Fibroblast of villous mesenchyme (primary cell): ENCODE results near the gene CCPG1. TPM values are rescaled to one million over a fixed set of nuclear protein-coding genes. Genes with fewer than 3 reads are reported as not detected.

Source experiments
- DNase-seq: peaks from one replicate; pipeline ENCODE4 v3.0.0-alpha.2; 2010; ENCODE audit warnings: low read depth
- H3K4me3 ChIP-seq: 2 replicates; pipeline ENCODE4 v1.5.1; 2011; ENCODE audit warnings: low read depth, mild to moderate bottlenecking, low read length
- total RNA-seq: library from RNA; depleted of rRNA; stranded (reverse); fragments of >200 nt; gene quantifications from 2 replicates; pipeline ENCODE4 v1.2.3, GENCODE V29; 2012
- TF ChIP-seq, protein P1 (sequence below): IDR thresholded peaks from 2 replicates; pipeline ENCODE4 v1.5.1; 2012; ENCODE audit warnings: low read depth, mild to moderate bottlenecking, low read length; ENCODE audit not compliant: insufficient read depth

Gene CCPG1
- total RNA-seq, 1 donor = 42.3 TPM

DNA sequence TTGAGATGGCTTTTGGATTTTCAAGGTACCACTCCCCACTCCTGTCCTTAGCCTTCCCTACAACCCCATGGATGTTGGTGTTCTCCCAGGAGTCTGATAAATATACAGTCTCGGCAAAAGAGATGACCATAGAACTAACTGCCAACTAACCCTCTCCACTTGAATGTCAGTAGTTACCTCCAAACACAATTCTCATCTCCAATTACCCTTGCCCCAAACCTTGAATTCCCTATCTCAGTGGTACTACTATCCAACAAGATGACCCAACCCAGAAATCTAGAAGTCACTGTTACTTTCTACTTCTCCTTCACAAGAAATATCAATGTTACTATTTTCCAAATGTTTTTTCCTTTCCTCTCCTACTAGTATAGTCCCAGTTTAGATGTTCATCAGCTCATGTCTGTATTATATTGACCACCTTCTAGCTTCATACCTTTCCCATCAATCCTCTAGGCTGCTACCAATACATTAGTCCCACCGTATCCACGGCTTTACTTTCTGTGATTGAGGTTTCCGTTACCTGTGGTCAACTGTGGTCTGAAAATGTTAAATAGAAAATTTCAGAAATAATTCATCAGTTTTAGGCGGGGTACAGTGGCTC lies 51.1 kb downstream of the CCPG1 start:
- DNase-seq = no peak
- H3K4me3 ChIP-seq = no peak overlapping the region
- TF ChIP-seq, protein P1, sequence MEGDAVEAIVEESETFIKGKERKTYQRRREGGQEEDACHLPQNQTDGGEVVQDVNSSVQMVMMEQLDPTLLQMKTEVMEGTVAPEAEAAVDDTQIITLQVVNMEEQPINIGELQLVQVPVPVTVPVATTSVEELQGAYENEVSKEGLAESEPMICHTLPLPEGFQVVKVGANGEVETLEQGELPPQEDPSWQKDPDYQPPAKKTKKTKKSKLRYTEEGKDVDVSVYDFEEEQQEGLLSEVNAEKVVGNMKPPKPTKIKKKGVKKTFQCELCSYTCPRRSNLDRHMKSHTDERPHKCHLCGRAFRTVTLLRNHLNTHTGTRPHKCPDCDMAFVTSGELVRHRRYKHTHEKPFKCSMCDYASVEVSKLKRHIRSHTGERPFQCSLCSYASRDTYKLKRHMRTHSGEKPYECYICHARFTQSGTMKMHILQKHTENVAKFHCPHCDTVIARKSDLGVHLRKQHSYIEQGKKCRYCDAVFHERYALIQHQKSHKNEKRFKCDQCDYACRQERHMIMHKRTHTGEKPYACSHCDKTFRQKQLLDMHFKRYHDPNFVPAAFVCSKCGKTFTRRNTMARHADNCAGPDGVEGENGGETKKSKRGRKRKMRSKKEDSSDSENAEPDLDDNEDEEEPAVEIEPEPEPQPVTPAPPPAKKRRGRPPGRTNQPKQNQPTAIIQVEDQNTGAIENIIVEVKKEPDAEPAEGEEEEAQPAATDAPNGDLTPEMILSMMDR = no peak

DNA sequence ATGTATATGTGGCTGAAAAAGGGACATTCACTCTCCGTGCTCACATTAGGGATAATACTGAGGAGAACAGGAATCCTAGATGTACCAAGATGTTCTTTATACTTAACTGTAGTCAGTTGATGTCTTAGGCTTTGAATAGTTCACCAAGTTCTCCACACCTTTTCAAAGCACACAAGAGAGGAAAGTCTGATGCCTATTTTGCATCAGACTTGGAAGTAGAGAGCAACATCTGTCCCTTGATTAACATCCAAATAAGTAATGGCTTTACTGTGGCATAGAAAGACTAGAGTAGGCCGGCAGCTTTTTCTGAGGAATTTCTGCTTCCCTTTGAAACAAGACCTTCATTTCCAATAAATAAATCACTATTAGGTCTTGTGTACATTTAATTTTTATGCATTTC lies 55.1 kb downstream of the CCPG1 start:
- DNase-seq = no peak
- TF ChIP-seq, protein P1 = no peak
- no peak overlapping the region for H3K4me3 ChIP-seq

DNA sequence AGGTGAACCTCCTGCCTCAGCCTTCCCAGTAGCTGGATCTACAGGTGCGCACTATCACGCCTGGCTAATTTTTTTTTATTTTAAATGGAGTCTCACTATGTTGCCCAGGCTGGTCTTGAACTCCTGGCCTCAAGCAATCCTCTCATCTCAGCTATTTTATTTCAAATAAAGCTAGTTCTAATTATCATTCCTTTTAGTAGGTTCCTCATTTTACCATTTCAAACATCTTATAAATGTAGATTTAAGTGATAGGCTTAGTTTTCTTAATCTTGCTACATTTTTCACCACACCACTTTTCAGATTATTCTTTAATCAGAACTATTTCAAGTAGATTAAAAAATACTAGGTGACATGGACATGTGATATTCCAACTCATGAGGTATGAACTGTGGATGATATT lies 58.9 kb downstream of the CCPG1 start:
- TF ChIP-seq, protein P1 = no peak
- no peak overlapping the region for H3K4me3 ChIP-seq
- no peak for DNase-seq

DNA sequence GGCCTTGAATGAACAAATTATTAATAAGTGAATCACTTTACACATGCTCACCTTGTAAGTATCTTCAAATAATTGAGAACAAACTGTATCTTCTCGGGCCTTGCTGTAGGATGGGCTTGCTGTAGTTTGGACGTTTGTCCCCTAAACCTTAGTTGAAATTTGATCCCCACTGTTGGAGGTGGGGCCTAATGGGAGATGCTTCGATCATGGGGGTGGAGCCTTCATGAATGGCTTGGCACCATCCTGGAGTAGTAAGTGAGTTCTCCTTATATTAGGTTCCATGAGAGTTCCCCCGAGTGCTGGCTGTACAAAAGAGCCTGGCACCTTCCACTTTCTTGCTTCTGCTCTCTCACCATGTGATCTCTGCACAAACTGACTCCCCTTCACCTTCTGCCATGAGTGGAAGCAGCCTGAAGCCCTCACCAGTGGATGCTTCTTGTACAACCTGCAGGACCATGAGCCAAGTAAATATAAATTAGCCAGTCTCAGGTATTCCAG lies 59.8 kb downstream of the CCPG1 start:
- TF ChIP-seq, protein P1 = no peak
- no peak overlapping the region for H3K4me3 ChIP-seq
- DNase-seq = no peak

DNA sequence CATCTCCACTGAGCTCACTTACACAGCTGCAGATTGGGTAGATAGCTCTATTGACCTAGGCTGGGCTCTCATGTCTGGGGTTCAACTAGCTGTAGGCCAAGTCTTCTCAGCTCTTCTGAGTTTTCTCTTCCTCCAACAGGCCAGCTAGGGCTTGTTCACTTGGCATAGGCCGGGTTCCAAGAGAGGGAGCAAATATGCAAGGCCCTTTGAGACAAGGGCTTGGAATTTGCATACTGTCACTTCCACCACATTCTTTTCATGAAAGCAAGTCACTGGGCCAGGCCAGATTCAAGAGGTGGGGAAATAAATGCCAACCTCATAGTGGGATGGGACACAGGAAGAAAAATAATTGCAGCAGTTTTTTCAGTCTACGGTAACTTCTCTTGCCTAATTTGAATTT lies 64.0 kb downstream of the CCPG1 start:
- TF ChIP-seq, protein P1 = no peak
- DNase-seq = no peak
- no peak overlapping the region for H3K4me3 ChIP-seq

DNA sequence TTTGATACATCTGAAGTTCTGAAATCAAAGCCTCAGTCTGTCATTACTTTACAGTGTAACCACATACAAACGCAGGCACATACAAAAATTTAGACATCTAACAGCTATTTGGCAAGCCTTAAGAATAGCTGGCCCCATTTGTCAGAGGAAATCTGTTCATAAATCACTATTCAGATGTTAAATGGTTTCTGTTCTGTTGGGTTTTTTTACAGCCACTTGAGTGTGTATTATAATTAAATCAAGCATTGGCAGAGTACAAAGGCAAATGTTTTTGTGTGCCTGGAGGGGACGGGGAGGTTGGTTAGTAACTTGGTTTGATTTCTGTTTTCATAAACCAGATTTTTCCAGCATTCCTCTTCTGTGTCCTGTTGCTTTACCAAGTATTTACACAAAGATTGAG lies 65.0 kb downstream of the CCPG1 start:
- TF ChIP-seq, protein P1 = no peak
- no peak for DNase-seq
- H3K4me3 ChIP-seq = no peak overlapping the region

DNA sequence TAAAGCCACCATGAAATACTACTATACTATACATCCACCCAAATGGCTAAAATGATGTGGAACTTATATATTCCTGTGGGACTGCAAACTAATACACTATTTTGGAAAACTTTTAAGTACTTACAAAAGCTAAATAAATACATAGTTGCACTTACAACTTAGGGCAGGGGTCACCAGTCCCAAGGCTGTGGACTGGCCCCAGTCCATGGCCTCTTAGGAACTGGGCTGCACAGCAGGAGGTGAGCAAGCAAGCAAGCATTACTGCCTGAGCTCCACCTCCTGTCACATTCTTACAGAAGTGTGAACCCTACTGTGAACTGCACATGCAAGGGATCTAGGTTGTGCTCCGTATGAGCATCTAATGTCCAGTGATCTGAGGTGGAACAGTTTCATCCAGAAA lies 71.0 kb downstream of the CCPG1 start:
- H3K4me3 ChIP-seq = no peak overlapping the region
- no peak for DNase-seq
- TF ChIP-seq, protein P1 = no peak
